Measurements from ENCODE around the gene PLEKHG3.

- TF ChIP-seq, protein P1, sequence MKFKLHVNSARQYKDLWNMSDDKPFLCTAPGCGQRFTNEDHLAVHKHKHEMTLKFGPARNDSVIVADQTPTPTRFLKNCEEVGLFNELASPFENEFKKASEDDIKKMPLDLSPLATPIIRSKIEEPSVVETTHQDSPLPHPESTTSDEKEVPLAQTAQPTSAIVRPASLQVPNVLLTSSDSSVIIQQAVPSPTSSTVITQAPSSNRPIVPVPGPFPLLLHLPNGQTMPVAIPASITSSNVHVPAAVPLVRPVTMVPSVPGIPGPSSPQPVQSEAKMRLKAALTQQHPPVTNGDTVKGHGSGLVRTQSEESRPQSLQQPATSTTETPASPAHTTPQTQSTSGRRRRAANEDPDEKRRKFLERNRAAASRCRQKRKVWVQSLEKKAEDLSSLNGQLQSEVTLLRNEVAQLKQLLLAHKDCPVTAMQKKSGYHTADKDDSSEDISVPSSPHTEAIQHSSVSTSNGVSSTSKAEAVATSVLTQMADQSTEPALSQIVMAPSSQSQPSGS (CRISPR knock-in tag; IDR thresholded peaks at IDR 0.05; ENCODE audit: borderline replicate concordance, low read depth): no peak
- no peak for TF ChIP-seq TCF7 (CRISPR knock-in tag; IDR thresholded peaks at IDR 0.05; ENCODE audit: low read depth)
These were observed 23.9 kb downstream of the PLEKHG3 start for GRCh38 chr14:64728106-64728505.

Measured in WTC11 (cell line).